HepG2 (cell line): Measurements from ENCODE around the gene DDX4. TPM values are rescaled to one million over a fixed set of nuclear protein-coding genes. Genes with fewer than 3 reads are reported as not detected.

ENCODE experiments used
- ATAC-seq: fragments of 200-7000 bp; cut with Tn5 transposase; 3 replicates; pipeline ENCODE4 v1.9.1; 2020; ENCODE audit warnings: mild to moderate bottlenecking, moderate library complexity
- BruUV-seq: library from RNA; stranded (reverse); fragments of 400-500 nt; replicated peaks from 2 replicates; lab custom pipeline; 2021; lab: Mats Ljungman, UMichigan
- CTCF ChIA-PET: fragments of 300-600 bp; formaldehyde crosslinking; extraction: SDS; loops from one replicate; lab custom pipeline; 2021; ENCODE audit warnings: low total read pairs, inconsistent platforms, low intra/inter-chr PET ratio; lab: Yijun Ruan, JAX
- POLR2A ChIA-PET: fragments of 350-600 bp; sonication (Branson Sonifier 250); formaldehyde crosslinking; loops from one replicate; lab custom pipeline; 2020; ENCODE audit warnings: antibody characterized with exemption, inconsistent platforms; lab: Yijun Ruan, JAX
- DNase-seq: peaks from one replicate; pipeline ENCODE4 v3.0.0-alpha.2; 2015; ENCODE audit warnings: low spot score
- FAIRE-seq: peaks from 3 replicates; lab custom pipeline; 2011; peaks lifted over from hg19 to GRCh38; lab: Jason Lieb, UNC
- H2AFZ ChIP-seq: one replicate; pipeline ENCODE4 v1.6.1; 2011; ENCODE audit warnings: low read length, inconsistent platforms
- H3K27ac ChIP-seq: fragments of 300-600 bp; 3 replicates; pipeline ENCODE4 v1.8.0; 2011; ENCODE audit warnings: mixed run types, mild to moderate bottlenecking, mixed read lengths, low read length, inconsistent platforms; ENCODE audit not compliant: insufficient read depth; ENCODE audit errors: extremely low read length
- H3K27me3 ChIP-seq, 2 experiments: fragments of 200-600 bp in 1 of 2; 2 replicates in 1 of 2; 3 replicates in 1 of 2; pipeline versions ENCODE4 v1.6.0 to v1.8.0; 2011; ENCODE audit warnings: low read length in 2 of 2, mild to moderate bottlenecking in 2 of 2, moderate library complexity in 2 of 2, inconsistent platforms in 1 of 2; ENCODE audit not compliant: insufficient read depth in 2 of 2, control insufficient read depth in 1 of 2
- H3K36me3 ChIP-seq, 2 experiments: fragments of 200-600 bp in 1 of 2; replicated peaks in 1 of 2; 2 replicates in 1 of 2; 3 replicates in 1 of 2; pipeline versions ENCODE4 v1.5.1 to v1.8.0; 2011; ENCODE audit warnings: low read length in 2 of 2, inconsistent platforms in 1 of 2; ENCODE audit not compliant: insufficient read depth in 2 of 2, control insufficient read depth in 1 of 2
- H3K4me1 ChIP-seq: 2 replicates; pipeline ENCODE4 v1.5.1; 2012; ENCODE audit warnings: low read length, inconsistent platforms; ENCODE audit not compliant: insufficient read depth
- H3K4me2 ChIP-seq: 2 replicates; pipeline ENCODE4 v1.6.0; 2011; ENCODE audit warnings: low read depth, low read length, inconsistent platforms
- H3K4me3 ChIP-seq, 3 experiments: fragments of 200-600 bp in 1 of 3; sonication (generic), shearing (Covaris generic) in 1 of 3; replicated peaks in 1 of 3; 2 replicates each; pipeline ENCODE4 v1.5.1; 2011 to 2016; ENCODE audit warnings: low read length in 3 of 3, inconsistent platforms in 2 of 3, low read depth in 2 of 3, mild to moderate bottlenecking in 2 of 3, control low read depth in 1 of 3, mixed read lengths in 1 of 3; ENCODE audit not compliant: insufficient read depth in 1 of 3
- H3K79me2 ChIP-seq: one replicate; pipeline ENCODE4 v1.6.1; 2011; ENCODE audit warnings: low read length, inconsistent platforms; ENCODE audit not compliant: insufficient read depth
- H3K9ac ChIP-seq: 2 replicates; pipeline ENCODE4 v1.6.0; 2011; ENCODE audit warnings: mild to moderate bottlenecking, low read depth, low read length, inconsistent platforms; ENCODE audit not compliant: insufficient read depth
- H3K9me3 ChIP-seq: 2 replicates; pipeline ENCODE4 v1.5.1; 2012; ENCODE audit warnings: mild to moderate bottlenecking, low read length
- H4K20me1 ChIP-seq: 2 replicates; pipeline ENCODE4 v1.6.0; 2011; ENCODE audit warnings: inconsistent platforms, mild to moderate bottlenecking, low read length, moderate library complexity; ENCODE audit not compliant: insufficient read depth
- AGO2 ChIP-seq: fragments of 200-400 bp; formaldehyde crosslinking; optimal IDR thresholded peaks from 2 replicates; pipeline ENCODE3; 2017; ENCODE audit warnings: mild to moderate bottlenecking, low read depth, low read length, moderate library complexity
- ARNT2 ChIP-seq: sonication (generic); formaldehyde crosslinking; IDR thresholded peaks from 2 replicates; pipeline ENCODE4 v1.8.0; 2022; ENCODE audit warnings: mild to moderate bottlenecking, low read depth, missing genetic modification reagents, moderate library complexity
- ATF7-NPFF ChIP-seq: sonication (generic); formaldehyde crosslinking; IDR thresholded peaks from 2 replicates; pipeline ENCODE4 v1.8.1; 2023; ENCODE audit warnings: mild to moderate bottlenecking, low read depth, missing genetic modification reagents, moderate library complexity
- MAZ ChIP-seq, 2 experiments: sonication (generic) in 1 of 2; formaldehyde crosslinking in 1 of 2; IDR thresholded peaks; 2 replicates each; pipeline versions ENCODE4 v1.5.0 to v1.6.1; 2012 to 2020; ENCODE audit warnings: low read depth in 2 of 2, mild to moderate bottlenecking in 2 of 2, borderline replicate concordance in 1 of 2, improper control_type of control experiment in 1 of 2, low read length in 1 of 2, missing genetic modification reagents in 1 of 2, moderate library complexity in 1 of 2
- MXI1 ChIP-seq: IDR thresholded peaks from 3 replicates; pipeline ENCODE4 v1.6.1; 2012; ENCODE audit warnings: low read depth, low read length, inconsistent platforms, borderline replicate concordance
- SOX6 ChIP-seq, 2 experiments: fragments of 450-650 bp in 1 of 2; sonication (generic) in 1 of 2; formaldehyde crosslinking in 1 of 2; IDR thresholded peaks; 2 replicates each; pipeline versions ENCODE4 v1.4.0 to v1.6.1; 2017 to 2020; ENCODE audit warnings: antibody characterized with exemption in 1 of 2, mild to moderate bottlenecking in 1 of 2, missing genetic modification reagents in 1 of 2
- TSC22D2 ChIP-seq: sonication (generic); formaldehyde crosslinking; IDR thresholded peaks from 2 replicates; pipeline ENCODE4 v1.5.1; 2020; ENCODE audit warnings: missing genetic modification reagents, mild to moderate bottlenecking, borderline replicate concordance
- ZFYVE20 ChIP-seq: sonication (generic); formaldehyde crosslinking; IDR thresholded peaks from 2 replicates; pipeline ENCODE4 v1.8.0; 2023; ENCODE audit warnings: low read depth, mild to moderate bottlenecking, moderate library complexity, missing genetic modification reagents, borderline replicate concordance
- ZNF253 ChIP-seq: sonication (generic); formaldehyde crosslinking; IDR thresholded peaks from 2 replicates; pipeline ENCODE4 v1.8.0; 2022; ENCODE audit warnings: mild to moderate bottlenecking, missing genetic modification reagents, borderline replicate concordance
- ZNF761 ChIP-seq: sonication (generic); formaldehyde crosslinking; conservative IDR thresholded peaks from 2 replicates; pipeline ENCODE4 v1.4.0; 2020; ENCODE audit warnings: mild to moderate bottlenecking, missing genetic modification reagents
- ZNF781 ChIP-seq: sonication (generic); formaldehyde crosslinking; IDR thresholded peaks from 2 replicates; pipeline ENCODE4 v1.5.1; 2020; ENCODE audit warnings: borderline replicate concordance, mild to moderate bottlenecking, missing genetic modification reagents; ENCODE audit errors: not compliant biosample characterization
- WGBS: methylation state at CpG from one replicate; pipeline ENCODE4 v1.1.6; 2017; ENCODE audit warnings: low lambda C conversion rate; 5-methylcytosine and 5-hydroxymethylcytosine counted together
- in situ Hi-C: cut with HindIII; loops from 2 replicates; pipeline ENCODE4 v1.10.0; 2017; ENCODE audit warnings: low pct_unique_long_range_greater_than_20kb; ENCODE audit not compliant: extremely low pct_ligation_motif_present
- intact Hi-C: fragments of 100-400 bp; cut with micrococcal nuclease; formaldehyde crosslinking; loops from one replicate; pipeline ENCODE4 v1.10.0; 2022; ENCODE audit not compliant: unreplicated experiment
- polyA plus RNA-seq, 8 experiments: library from polyadenylated mRNA; depleted of rRNA in 3 of 8; stranded (reverse) in 7 of 8; unstranded in 1 of 8; fragments of >200 nt; fragmentation: Illumina TruSeq in 4 of 8; extraction: Trizol in 4 of 8; gene quantifications; 2 replicates each; pipeline versions ENCODE4 v1.2.1 to v1.2.3, GENCODE V29; 2011 to 2016; ENCODE audit warnings: low read depth in 4 of 8, missing spikeins in 1 of 8, mixed read lengths in 1 of 8; ENCODE audit not compliant: insufficient read depth in 1 of 8
- total RNA-seq, 5 experiments: library from RNA; depleted of rRNA; stranded (reverse); fragments of >200 nt; fragmentation: Illumina TruSeq; extraction: Trizol; gene quantifications; 2 replicates each; pipeline ENCODE4 v1.2.3, GENCODE V29; 2016; ENCODE audit warnings: low read depth in 1 of 5
- TF ChIP-seq, protein P1 (sequence below): sonication (generic); formaldehyde crosslinking; IDR thresholded peaks from 2 replicates; pipeline ENCODE4 v1.8.1; 2022; ENCODE audit warnings: low read depth, mild to moderate bottlenecking, missing genetic modification reagents
- TF ChIP-seq, protein P2 (sequence below): sonication (generic); formaldehyde crosslinking; conservative IDR thresholded peaks from 2 replicates; pipeline ENCODE4 v1.5.0; 2020; ENCODE audit warnings: missing genetic modification reagents

Gene DDX4
- total and polyA plus RNA-seq, 2 of the 13 experiments (the other 11 are each of a cell fraction or from before 2014, with no cell fraction given): 0.05 TPM; not detected in 1

DNA sequence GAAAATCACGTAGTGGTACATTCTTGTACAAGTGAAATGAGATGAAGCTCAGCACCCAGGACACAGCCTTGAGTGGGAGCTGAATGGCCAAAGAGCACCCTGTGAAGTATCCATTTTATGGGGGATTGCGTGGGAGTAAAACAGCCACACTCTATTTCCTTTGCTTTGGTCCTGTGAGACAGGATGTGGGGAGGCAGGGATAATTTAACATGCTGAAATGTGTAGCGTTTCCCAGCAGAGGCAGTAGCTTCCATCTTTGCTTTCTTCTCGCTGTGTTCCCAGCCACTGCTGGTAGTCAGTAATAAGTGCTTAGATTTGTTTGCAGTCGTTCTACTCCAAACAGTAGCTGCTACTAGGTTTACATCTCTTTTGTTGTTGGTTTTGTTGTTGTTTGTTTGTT is 117.6 kb downstream of the DDX4 start:
- Histone ChIP-seq H3K9ac (no peak overlapping the region), H4K20me1 (no peaks in the 10 kb centered on the region), H3K4me3 (no peak overlapping the region), H3K9me3 (no peaks in the 10 kb centered on the region), H3K4me2 (no peak overlapping the region), H3K79me2 (no peaks in the 10 kb centered on the region), H3K36me3 (no peaks in the 10 kb centered on the region), H3K27ac (no peak overlapping the region), H3K4me1 (no peaks in the 10 kb centered on the region), H3K27me3 (no peaks in the 10 kb centered on the region; a peak in 2 of 5 replicates), H2AFZ (no peak overlapping the region)
- in situ Hi-C loops: no loop called here
- BruUV-seq: no TSS peak
- ATAC-seq: no peak
- POLR2A ChIA-PET: no interaction called here
- no peak for FAIRE-seq
- CTCF ChIA-PET: no interaction called here
- intact Hi-C loops: no loop called here
- 43% methylated on average over 5 of the region's 5 CpGs for WGBS
- DNase-seq: no peak
- TF ChIP-seq TSC22D2: no peak
- TF ChIP-seq ZNF781 (CRISPR knock-in tag): no peak
- TF ChIP-seq MAZ (IDR thresholded peaks at IDR 0.05; ENCODE audit: borderline replicate concordance, low read depth, low read length): no peak
- no peak for TF ChIP-seq MAZ (CRISPR knock-in tag; IDR thresholded peaks at IDR 0.05; ENCODE audit: low read depth)
- no peak for TF ChIP-seq AGO2
- TF ChIP-seq ZNF761: no peak
- no peak for TF ChIP-seq ZFYVE20
- TF ChIP-seq, protein P1, sequence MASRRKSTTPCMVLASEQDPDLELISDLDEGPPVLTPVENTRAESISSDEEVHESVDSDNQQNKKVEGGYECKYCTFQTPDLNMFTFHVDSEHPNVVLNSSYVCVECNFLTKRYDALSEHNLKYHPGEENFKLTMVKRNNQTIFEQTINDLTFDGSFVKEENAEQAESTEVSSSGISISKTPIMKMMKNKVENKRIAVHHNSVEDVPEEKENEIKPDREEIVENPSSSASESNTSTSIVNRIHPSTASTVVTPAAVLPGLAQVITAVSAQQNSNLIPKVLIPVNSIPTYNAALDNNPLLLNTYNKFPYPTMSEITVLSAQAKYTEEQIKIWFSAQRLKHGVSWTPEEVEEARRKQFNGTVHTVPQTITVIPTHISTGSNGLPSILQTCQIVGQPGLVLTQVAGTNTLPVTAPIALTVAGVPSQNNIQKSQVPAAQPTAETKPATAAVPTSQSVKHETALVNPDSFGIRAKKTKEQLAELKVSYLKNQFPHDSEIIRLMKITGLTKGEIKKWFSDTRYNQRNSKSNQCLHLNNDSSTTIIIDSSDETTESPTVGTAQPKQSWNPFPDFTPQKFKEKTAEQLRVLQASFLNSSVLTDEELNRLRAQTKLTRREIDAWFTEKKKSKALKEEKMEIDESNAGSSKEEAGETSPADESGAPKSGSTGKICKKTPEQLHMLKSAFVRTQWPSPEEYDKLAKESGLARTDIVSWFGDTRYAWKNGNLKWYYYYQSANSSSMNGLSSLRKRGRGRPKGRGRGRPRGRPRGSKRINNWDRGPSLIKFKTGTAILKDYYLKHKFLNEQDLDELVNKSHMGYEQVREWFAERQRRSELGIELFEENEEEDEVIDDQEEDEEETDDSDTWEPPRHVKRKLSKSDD (CRISPR knock-in tag): no peak
- TF ChIP-seq ATF7-NPFF (CRISPR knock-in tag): no peak
- TF ChIP-seq MXI1: no peak
- no peak for TF ChIP-seq SOX6 (IDR thresholded peaks at IDR 0.05)
- no peak for TF ChIP-seq SOX6 (CRISPR knock-in tag; IDR thresholded peaks at IDR 0.05)
- TF ChIP-seq, protein P2, sequence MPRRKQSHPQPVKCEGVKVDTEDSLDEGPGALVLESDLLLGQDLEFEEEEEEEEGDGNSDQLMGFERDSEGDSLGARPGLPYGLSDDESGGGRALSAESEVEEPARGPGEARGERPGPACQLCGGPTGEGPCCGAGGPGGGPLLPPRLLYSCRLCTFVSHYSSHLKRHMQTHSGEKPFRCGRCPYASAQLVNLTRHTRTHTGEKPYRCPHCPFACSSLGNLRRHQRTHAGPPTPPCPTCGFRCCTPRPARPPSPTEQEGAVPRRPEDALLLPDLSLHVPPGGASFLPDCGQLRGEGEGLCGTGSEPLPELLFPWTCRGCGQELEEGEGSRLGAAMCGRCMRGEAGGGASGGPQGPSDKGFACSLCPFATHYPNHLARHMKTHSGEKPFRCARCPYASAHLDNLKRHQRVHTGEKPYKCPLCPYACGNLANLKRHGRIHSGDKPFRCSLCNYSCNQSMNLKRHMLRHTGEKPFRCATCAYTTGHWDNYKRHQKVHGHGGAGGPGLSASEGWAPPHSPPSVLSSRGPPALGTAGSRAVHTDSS (CRISPR knock-in tag): no peak
- TF ChIP-seq ZNF253: no peak
- TF ChIP-seq ARNT2 (CRISPR knock-in tag): no peak
